Measurements from ENCODE around the gene CACYBP. TPM values are rescaled to one million over a fixed set of nuclear protein-coding genes. Genes with fewer than 3 reads are reported as not detected.

Gene CACYBP
- total and polyA plus RNA-seq, 8 donors, result 16.5 to 317 (median 64.1) TPM

DNA sequence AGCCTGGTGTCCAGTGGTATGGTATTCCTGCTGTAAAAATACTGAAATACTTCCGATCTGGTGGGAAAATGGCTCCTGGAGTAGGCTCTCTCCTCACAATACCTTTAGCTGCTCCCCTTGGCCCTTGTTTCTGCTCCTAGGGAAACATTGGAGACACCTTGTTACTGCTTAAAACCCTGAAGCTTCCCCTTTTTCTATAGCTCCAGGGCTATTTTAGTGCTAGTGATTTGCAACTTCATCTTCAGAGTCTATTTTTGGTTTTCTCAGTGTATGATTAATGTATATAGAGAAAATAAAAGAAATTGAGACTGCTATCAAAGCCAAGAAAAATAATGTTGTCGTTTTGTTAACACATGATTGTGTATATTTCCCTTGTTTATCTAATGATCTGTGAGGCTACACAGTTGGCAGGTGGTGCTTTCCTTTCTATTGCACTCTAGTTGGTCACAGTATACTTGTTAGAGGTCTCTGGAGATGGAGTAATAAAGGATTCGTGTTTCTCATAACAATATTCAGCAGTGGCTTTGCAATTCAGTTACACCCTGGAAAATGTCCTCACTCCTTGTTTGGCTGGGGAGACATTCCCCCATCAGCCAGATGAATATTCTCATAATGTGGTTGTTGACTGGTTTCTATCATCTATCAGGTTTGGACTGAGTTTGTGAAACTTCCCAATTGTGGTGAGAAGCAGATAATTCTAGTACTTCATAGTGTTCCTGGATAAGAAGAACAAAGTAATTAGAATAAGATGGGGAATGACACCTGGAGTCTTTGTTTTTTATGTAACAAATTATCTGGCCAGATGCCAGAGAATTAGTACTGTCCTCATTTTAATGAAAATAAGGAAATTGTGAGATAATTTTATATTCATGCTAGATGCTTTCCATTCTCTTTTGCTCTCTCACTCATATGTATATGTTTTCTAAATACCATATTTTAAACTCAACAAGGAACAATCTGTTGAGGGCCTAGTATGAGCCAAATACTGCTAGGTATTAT is 44.8 kb upstream of the CACYBP start:
- H3K27me3 ChIP-seq, result no peaks in the 10 kb centered on the region
- intact Hi-C loops (cut with DNase I; ENCODE audit: low total_unique reads), result loop anchor here (5.0 kb wide), 1 partner anchor 53 kb away; no protein-coding TSS in a partner anchor
- 19 to 36% (median 31%) methylated on average over 3 of the region's 3 CpGs for WGBS, 5 donors
- peaks cover 0 to 24% (median 0%) of the 10 kb centered on the region in 4 donors for H3K36me3 ChIP-seq
- H3K4me1 ChIP-seq, result peaks cover 14 to 29% (median 21%) of the 10 kb centered on the region in 4 donors
- H3K9me3 ChIP-seq, result no peaks in the 10 kb centered on the region
- peak overlapping the region; percentile 28 to 78 (median 57) for H3K27ac ChIP-seq
- DNase-seq, result no peak
- TF ChIP-seq POLR2A (IDR thresholded peaks at IDR 0.05), result no peak
- TF ChIP-seq, protein P1, sequence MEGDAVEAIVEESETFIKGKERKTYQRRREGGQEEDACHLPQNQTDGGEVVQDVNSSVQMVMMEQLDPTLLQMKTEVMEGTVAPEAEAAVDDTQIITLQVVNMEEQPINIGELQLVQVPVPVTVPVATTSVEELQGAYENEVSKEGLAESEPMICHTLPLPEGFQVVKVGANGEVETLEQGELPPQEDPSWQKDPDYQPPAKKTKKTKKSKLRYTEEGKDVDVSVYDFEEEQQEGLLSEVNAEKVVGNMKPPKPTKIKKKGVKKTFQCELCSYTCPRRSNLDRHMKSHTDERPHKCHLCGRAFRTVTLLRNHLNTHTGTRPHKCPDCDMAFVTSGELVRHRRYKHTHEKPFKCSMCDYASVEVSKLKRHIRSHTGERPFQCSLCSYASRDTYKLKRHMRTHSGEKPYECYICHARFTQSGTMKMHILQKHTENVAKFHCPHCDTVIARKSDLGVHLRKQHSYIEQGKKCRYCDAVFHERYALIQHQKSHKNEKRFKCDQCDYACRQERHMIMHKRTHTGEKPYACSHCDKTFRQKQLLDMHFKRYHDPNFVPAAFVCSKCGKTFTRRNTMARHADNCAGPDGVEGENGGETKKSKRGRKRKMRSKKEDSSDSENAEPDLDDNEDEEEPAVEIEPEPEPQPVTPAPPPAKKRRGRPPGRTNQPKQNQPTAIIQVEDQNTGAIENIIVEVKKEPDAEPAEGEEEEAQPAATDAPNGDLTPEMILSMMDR (IDR thresholded peaks at IDR 0.05), result no peak
- no peak for TF ChIP-seq POLR2AphosphoS5 (IDR thresholded peaks at IDR 0.05)
- TF ChIP-seq EP300 (IDR thresholded peaks at IDR 0.05), result no peak
- H3K4me3 ChIP-seq, result no peak overlapping the region

DNA sequence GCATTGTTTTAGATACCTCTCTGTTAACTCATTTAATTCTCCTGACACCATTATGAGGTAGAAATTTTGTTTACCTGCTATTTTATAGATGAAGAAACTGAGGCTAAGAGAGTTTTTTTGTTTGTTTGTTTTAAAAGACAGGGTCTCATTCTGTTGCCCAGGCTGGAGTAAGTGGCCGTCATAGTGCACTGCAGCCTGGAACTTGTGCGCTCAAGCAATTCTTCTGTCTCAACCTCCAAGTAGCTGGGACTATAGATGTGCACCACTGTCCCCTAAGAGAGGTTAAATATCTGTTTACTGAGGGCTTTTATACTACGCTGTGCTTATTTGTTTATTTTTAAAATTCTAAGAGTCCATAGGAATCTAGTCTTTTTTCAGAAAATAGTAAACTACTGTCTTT is 43.7 kb upstream of the CACYBP start:
- WGBS, 5 donors, result 87 to 95% (median 94%) methylated on average over 3 of the region's 3 CpGs
- Histone ChIP-seq H3K9me3 (no peaks in the 10 kb centered on the region), H3K36me3 (peaks cover 0 to 24% (median 0%) of the 10 kb centered on the region in 4 donors), H3K27me3 (no peaks in the 10 kb centered on the region), H3K4me1 (peaks cover 14 to 29% (median 21%) of the 10 kb centered on the region in 4 donors), H3K27ac (no peak overlapping the region), H3K4me3 (no peak overlapping the region)
- TF ChIP-seq POLR2A (IDR thresholded peaks at IDR 0.05), result no peak
- no peak for TF ChIP-seq EP300 (IDR thresholded peaks at IDR 0.05)
- TF ChIP-seq, protein P1 (IDR thresholded peaks at IDR 0.05), result no peak
- intact Hi-C loops (cut with DNase I; ENCODE audit: low total_unique reads), result no loop called here
- DNase-seq, result no peak

DNA sequence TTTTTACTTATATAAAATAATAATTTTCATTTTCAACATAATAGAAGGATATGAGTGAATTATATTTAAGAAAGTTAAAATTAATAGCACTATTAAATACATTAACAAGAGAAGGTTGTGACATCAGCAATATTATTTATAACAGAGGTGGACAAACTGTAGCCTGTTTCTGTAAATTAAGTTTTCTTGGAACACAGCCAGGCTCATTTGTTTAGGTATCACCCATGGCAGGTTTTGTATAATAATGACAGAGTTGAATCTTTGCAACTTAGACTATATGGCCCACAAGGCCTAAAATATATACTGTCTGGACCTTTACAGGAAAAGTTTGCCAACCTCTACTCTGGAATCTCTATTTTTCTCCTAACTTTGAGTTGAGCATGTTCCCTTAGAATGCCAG is 42.8 kb upstream of the CACYBP start:
- no peaks in the 10 kb centered on the region for H3K9me3 ChIP-seq
- H3K4me3 ChIP-seq, result no peak overlapping the region
- intact Hi-C loops (cut with DNase I; ENCODE audit: low total_unique reads), result no loop called here
- no peak for DNase-seq
- TF ChIP-seq POLR2A (IDR thresholded peaks at IDR 0.05), result no peak
- no peak for TF ChIP-seq POLR2AphosphoS5 (IDR thresholded peaks at IDR 0.05)
- TF ChIP-seq, protein P1 (IDR thresholded peaks at IDR 0.05), result no peak
- TF ChIP-seq EP300 (IDR thresholded peaks at IDR 0.05), result no peak
- no peaks in the 10 kb centered on the region for H3K27me3 ChIP-seq
- H3K36me3 ChIP-seq, result peaks cover 0 to 24% (median 0%) of the 10 kb centered on the region in 4 donors
- H3K4me1 ChIP-seq, result peaks cover 14 to 29% (median 21%) of the 10 kb centered on the region in 4 donors
- H3K27ac ChIP-seq, result no peak overlapping the region

DNA sequence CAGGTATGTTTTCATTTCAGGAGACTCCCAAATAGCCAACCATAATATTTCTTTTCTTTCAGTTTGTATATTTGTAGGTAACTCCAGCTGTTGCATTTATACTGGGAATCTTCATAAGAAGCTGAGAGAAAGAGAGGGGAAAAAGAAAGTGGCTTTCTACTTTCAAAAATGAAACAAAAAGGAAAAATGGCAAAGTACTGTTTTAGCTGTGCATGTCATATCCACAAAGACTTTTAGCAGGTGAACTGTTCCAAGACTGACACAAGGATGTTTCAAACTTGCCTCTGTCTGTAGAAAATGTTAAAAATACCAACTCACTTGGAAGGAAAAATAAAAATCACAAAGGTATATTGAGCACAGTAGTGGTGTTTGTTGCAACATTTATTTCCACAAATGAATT is 41.9 kb upstream of the CACYBP start:
- Histone ChIP-seq H3K9me3 (no peaks in the 10 kb centered on the region), H3K27me3 (no peaks in the 10 kb centered on the region), H3K4me3 (no peak overlapping the region), H3K36me3 (peaks cover 0 to 24% (median 0%) of the 10 kb centered on the region in 4 donors), H3K4me1 (peaks cover 14 to 30% (median 22%) of the 10 kb centered on the region in 4 donors), H3K27ac (no peak overlapping the region)
- DNase-seq, result no peak
- no peak for TF ChIP-seq POLR2A (IDR thresholded peaks at IDR 0.05)
- TF ChIP-seq, protein P1 (IDR thresholded peaks at IDR 0.05), result no peak
- intact Hi-C loops (cut with DNase I; ENCODE audit: low total_unique reads), result no loop called here

Measured in stomach (tissue), 9 donors.